NCI-H2196 treated with DMSO at 0.1 percent for 48 hours (cell line): ENCODE data around the gene USF2.

Source experiments
- DNase-seq: peaks from one replicate; lab custom pipeline; 2025; ENCODE audit not compliant: unreplicated experiment; lab: John Stamatoyannopoulos, UW

USF2 gene

GRCh38 chr19:35317464-35318043, 48.8 kb downstream of the USF2 start:
- DNase-seq = no peak

- DNase-seq = no peak
These were observed 50.1 kb downstream of the USF2 start for GRCh38 chr19:35318679-35319448.

GRCh38 chr19:35320065-35320713, 51.4 kb downstream of the USF2 start:
- DNase-seq = no peak

- DNase-seq = no peak
These were observed 52.5 kb downstream of the USF2 start for GRCh38 chr19:35321291-35321690.

- DNase-seq = no peak
These were observed 53.3 kb downstream of the USF2 start for GRCh38 chr19:35322014-35322413.

- no peak for DNase-seq
These were observed 58.9 kb downstream of the USF2 start for GRCh38 chr19:35327642-35328041.

GRCh38 chr19:35328851-35329285, 60.1 kb downstream of the USF2 start, which contains the start of gene CD22:
Gene CD22, plus strand, starts transcription at chr19:35329187. Its CDS starts 2,854 bp downstream, at chr19:35332041.
- DNase-seq = no peak

GRCh38 chr19:35329323-35329722, 60.6 kb downstream of the USF2 start:
- no peak for DNase-seq
